Gastroesophageal sphincter (tissue), 4 donors: ENCODE data around the gene MICALL1. TPM values are rescaled to one million over a fixed set of nuclear protein-coding genes. Genes with fewer than 3 reads are reported as not detected.
A peak's percentile ranks its signal among the peaks of the same experiment; 100 is the strongest.

Experiments
- ATAC-seq: fragments of 150-250 bp; one replicate; pipeline ENCODE4 v1.9.1; 2016; ENCODE audit warnings: mild to moderate bottlenecking, moderate library complexity
- H3K27ac ChIP-seq, 4 donors: fragments of 200-600 bp; sonication (generic) in 3 of 4; 1 replicate in 3 of 4; 2 replicates in 1 of 4; pipeline ENCODE4 v1.5.1; 2016 to 2019
- H3K27me3 ChIP-seq: fragments of 200-600 bp; sonication (generic); one replicate; pipeline ENCODE4 v1.5.1; 2019
- H3K36me3 ChIP-seq, 2 donors: fragments of 200-600 bp; sonication (generic); one replicate each; pipeline ENCODE4 v1.5.1; 2019; ENCODE audit warnings: control low read depth in 1 of 2
- H3K4me1 ChIP-seq, 3 donors: fragments of 200-600 bp; sonication (generic); 1 replicate in 2 of 3; 2 replicates in 1 of 3; pipeline ENCODE4 v1.5.1; 2016 to 2019; ENCODE audit warnings: control low read depth in 2 of 3
- H3K4me3 ChIP-seq, 2 donors: fragments of 200-600 bp; sonication (generic); one replicate each; pipeline ENCODE4 v1.5.1; 2019; ENCODE audit warnings: mild to moderate bottlenecking in 1 of 2, moderate library complexity in 1 of 2
- H3K9me3 ChIP-seq, 3 donors: fragments of 200-600 bp; sonication (generic); one replicate each; pipeline ENCODE4 v1.5.1; 2017 to 2019; ENCODE audit warnings: control low read depth in 2 of 3
- EP300 ChIP-seq: sonication (generic); formaldehyde crosslinking; IDR thresholded peaks from one replicate; pipeline ENCODE4 v1.6.1; 2017; ENCODE audit warnings: antibody characterized with exemption, mild to moderate bottlenecking
- POLR2A ChIP-seq, 2 donors: fragments of 450-650 bp; IDR thresholded peaks; one replicate each; pipeline ENCODE4 v1.6.1; 2017; ENCODE audit warnings: antibody characterized with exemption in 2 of 2, mild to moderate bottlenecking in 2 of 2, moderate library complexity in 1 of 2
- POLR2AphosphoS5 ChIP-seq: sonication (generic); formaldehyde crosslinking; IDR thresholded peaks from one replicate; pipeline ENCODE4 v1.6.1; 2017; ENCODE audit warnings: antibody characterized with exemption
- WGBS, 2 donors: methylation state at CpG; one replicate each; pipeline ENCODE4 v1.1.5; 2018; ENCODE audit warnings: low coverage in 1 of 2; 5-methylcytosine and 5-hydroxymethylcytosine counted together
- total RNA-seq, 4 donors: library from RNA; depleted of rRNA; stranded (reverse); fragments of >200 nt; gene quantifications; one replicate each; pipeline ENCODE4 v1.1.0, GENCODE V29; 2016
- TF ChIP-seq, protein P1 (sequence below), 4 experiments: fragments of 200-600 bp in 2 of 4; fragments of 450-650 bp in 2 of 4; sonication (generic) in 1 of 4; IDR thresholded peaks; one replicate each; pipeline ENCODE4 v1.5.1; 2017 to 2019; ENCODE audit warnings: antibody characterized with exemption in 4 of 4, mild to moderate bottlenecking in 2 of 4, moderate library complexity in 2 of 4

The MICALL1 gene
- total RNA-seq, 4 donors from 2014 or later, result 46.9 to 132 (median 48.1) TPM

DNA sequence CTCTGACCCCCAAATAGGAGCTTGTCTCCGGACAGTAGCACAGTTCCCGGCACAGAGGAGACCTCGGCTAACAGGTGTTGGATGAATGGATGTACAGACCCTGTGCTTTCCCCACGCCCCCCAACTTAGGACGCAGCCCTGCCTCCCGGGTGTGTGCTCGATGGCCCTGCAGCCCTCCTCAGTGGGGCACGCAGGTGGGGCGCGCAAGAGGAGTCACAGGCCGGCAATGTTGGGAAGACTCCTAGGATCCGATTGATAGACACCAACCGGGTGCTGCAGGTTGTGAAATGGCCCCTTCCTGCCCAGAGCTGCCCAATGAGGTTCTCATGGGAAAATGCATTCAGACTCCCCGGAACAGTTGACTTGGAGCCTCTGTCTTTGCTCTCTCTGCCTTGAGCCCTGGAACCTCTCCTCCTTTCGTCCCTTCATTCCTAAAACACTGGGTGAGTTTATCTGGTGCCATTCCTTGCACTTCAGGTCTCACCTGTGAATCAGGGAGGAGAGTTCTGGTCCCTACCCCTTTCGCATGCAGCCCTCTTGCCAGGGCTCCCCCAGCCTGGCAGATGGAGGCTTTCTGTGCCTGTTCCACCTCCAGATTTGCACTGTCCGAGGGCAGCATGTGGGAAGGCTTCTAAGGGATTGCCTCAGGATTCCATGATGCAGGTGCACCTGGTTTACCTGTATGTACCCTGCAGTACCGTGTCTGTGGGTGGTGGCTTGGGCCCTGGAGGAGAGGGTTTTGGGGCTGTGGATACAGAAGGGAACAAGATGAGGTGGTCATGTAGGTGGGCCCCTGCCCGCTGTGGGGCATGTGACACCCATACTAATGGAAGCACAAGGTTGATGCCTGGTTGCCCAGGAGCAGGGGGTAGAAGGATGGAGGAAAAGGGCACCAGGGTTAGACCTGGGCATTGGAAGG is 1.2 kb downstream of the MICALL1 start:
- Histone ChIP-seq H3K9me3 (no peaks in the 10 kb centered on the region), H3K36me3 (peaks cover 0 to 4% of the 10 kb centered on the region in 2 donors), H3K27me3 (no peaks in the 10 kb centered on the region), H3K27ac (peak overlapping the region; percentile 75 to 94 (median 91)), H3K4me1 (peaks cover 0 to 73% (median 16%) of the 10 kb centered on the region in 3 donors), H3K4me3 (peak overlapping the region; percentile 69 to 94)
- TF ChIP-seq POLR2A (IDR thresholded peaks at IDR 0.05) (no peak), EP300 (no peak), POLR2AphosphoS5 (no peak)
- TF ChIP-seq, protein P1, sequence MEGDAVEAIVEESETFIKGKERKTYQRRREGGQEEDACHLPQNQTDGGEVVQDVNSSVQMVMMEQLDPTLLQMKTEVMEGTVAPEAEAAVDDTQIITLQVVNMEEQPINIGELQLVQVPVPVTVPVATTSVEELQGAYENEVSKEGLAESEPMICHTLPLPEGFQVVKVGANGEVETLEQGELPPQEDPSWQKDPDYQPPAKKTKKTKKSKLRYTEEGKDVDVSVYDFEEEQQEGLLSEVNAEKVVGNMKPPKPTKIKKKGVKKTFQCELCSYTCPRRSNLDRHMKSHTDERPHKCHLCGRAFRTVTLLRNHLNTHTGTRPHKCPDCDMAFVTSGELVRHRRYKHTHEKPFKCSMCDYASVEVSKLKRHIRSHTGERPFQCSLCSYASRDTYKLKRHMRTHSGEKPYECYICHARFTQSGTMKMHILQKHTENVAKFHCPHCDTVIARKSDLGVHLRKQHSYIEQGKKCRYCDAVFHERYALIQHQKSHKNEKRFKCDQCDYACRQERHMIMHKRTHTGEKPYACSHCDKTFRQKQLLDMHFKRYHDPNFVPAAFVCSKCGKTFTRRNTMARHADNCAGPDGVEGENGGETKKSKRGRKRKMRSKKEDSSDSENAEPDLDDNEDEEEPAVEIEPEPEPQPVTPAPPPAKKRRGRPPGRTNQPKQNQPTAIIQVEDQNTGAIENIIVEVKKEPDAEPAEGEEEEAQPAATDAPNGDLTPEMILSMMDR (IDR thresholded peaks at IDR 0.05), result no peak
- WGBS, 2 donors, result 7 to 36% methylated on average over 2 to 5 of the region's 19 CpGs
- ATAC-seq, result no peak

GRCh38 chr22:37909766-37910165 is 3.7 kb downstream of the MICALL1 start:
- peaks cover 0 to 74% (median 16%) of the 10 kb centered on the region in 3 donors for H3K4me1 ChIP-seq
- ATAC-seq, result no peak
- H3K27ac ChIP-seq, result peak overlapping the region; percentile 51 to 94 (median 92)
- H3K36me3 ChIP-seq, result peaks cover 0 to 29% of the 10 kb centered on the region in 2 donors
- H3K27me3 ChIP-seq, result no peaks in the 10 kb centered on the region
- TF ChIP-seq, protein P1 (IDR thresholded peaks at IDR 0.05), result no peak
- TF ChIP-seq EP300, result no peak
- TF ChIP-seq POLR2AphosphoS5, result no peak
- TF ChIP-seq POLR2A (IDR thresholded peaks at IDR 0.05), result no peak
- H3K9me3 ChIP-seq, result no peaks in the 10 kb centered on the region
- WGBS, 2 donors, result 26 to 33% methylated on average over 2 to 3 of the region's 7 CpGs
- H3K4me3 ChIP-seq, result no peak overlapping the region

DNA sequence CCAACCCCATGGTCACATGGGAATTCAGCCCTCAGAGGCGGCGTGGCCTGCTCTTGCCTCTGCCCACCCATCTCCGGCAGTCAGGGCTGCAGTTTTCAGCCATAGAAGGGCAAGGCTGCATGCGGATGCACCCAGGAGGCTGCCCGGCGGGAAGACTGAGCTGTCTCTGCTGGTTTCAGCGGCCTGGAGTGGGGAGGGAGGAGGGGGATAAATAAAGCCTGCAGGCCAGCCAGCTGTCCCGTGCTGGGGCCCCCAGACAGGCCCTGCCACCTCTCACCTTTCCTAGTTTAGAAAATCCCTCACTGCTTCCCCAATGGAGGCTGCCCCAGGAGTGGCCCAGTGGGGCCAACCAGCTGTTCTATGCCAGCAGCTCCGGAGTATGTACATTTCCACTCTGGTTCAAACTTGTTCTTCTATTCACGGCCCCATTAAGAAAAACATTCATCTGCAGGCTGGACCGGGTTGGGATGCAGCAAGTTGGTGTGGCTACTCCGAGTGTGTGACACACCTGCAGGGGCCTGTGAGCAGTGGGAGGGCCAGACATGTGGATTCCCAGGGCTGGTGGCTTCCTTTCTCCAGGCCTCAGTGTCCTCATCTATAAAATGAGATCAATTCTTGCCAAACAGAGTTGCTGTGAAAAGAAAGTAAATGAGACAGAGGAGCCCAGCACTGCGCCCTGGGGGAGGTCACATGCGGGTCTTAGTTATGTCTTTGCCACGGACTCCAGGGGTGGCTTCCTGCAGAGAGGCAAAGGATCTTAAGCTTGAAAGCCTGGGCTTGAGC is 5.0 kb downstream of the MICALL1 start:
- Histone ChIP-seq H3K4me3 (no peak overlapping the region), H3K27me3 (no peaks in the 10 kb centered on the region), H3K36me3 (peaks cover 0 to 42% of the 10 kb centered on the region in 2 donors), H3K4me1 (peaks cover 0 to 63% (median 16%) of the 10 kb centered on the region in 3 donors), H3K9me3 (no peaks in the 10 kb centered on the region), H3K27ac (peak overlapping the region; percentile 51 to 94 (median 92))
- ATAC-seq, result peak; percentile 11
- WGBS, 2 donors, result 22 to 50% methylated on average over 2 to 5 of the region's 15 CpGs
- TF ChIP-seq EP300, result no peak
- no peak for TF ChIP-seq POLR2A (IDR thresholded peaks at IDR 0.05)
- no peak for TF ChIP-seq POLR2AphosphoS5
- TF ChIP-seq, protein P1 (IDR thresholded peaks at IDR 0.05), result no peak

DNA sequence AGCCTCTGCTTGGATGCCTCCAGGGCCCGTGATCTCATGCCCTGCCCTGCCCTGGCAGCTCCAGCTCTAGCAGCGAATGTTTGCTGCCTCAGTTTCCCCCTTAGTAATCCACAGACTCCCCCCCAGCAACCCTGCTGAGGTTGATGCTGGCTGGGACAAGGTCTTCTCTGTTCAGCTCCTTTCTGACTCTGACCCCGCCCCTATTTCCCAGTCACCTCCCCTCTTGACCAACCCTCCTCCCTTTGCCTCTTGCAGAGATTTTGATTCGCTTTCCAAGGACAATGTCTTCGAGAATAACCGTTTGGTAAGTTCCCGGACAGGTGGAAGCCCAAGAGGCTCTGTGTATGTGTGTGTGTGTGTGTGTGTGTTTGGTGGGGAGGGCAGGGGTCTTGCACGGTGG is 5.6 kb downstream of the MICALL1 start:
- peaks cover 0 to 62% (median 16%) of the 10 kb centered on the region in 3 donors for H3K4me1 ChIP-seq
- ATAC-seq, result no peak
- no peak overlapping the region for H3K4me3 ChIP-seq
- TF ChIP-seq, protein P1 (IDR thresholded peaks at IDR 0.05), result no peak
- no peak for TF ChIP-seq EP300
- no peak for TF ChIP-seq POLR2AphosphoS5
- TF ChIP-seq POLR2A (IDR thresholded peaks at IDR 0.05), result no peak
- no peaks in the 10 kb centered on the region for H3K9me3 ChIP-seq
- peaks cover 0 to 48% of the 10 kb centered on the region in 2 donors for H3K36me3 ChIP-seq
- H3K27ac ChIP-seq, result peak overlapping the region; percentile 51 to 94 (median 92)
- no peaks in the 10 kb centered on the region for H3K27me3 ChIP-seq
- 19 to 60% methylated on average over 4 of the region's 8 CpGs for WGBS, 2 donors
